HG03135 (cell line): ENCODE results near the gene PPARGC1A.

Source experiments
- ATAC-seq: cut with Tn5 transposase; IDR thresholded peaks from one replicate; pipeline ENCODE4 v1.9.1; 2021; ENCODE audit warnings: mild to moderate bottlenecking, moderate library complexity; ENCODE audit not compliant: unreplicated experiment

The PPARGC1A gene, protein sequence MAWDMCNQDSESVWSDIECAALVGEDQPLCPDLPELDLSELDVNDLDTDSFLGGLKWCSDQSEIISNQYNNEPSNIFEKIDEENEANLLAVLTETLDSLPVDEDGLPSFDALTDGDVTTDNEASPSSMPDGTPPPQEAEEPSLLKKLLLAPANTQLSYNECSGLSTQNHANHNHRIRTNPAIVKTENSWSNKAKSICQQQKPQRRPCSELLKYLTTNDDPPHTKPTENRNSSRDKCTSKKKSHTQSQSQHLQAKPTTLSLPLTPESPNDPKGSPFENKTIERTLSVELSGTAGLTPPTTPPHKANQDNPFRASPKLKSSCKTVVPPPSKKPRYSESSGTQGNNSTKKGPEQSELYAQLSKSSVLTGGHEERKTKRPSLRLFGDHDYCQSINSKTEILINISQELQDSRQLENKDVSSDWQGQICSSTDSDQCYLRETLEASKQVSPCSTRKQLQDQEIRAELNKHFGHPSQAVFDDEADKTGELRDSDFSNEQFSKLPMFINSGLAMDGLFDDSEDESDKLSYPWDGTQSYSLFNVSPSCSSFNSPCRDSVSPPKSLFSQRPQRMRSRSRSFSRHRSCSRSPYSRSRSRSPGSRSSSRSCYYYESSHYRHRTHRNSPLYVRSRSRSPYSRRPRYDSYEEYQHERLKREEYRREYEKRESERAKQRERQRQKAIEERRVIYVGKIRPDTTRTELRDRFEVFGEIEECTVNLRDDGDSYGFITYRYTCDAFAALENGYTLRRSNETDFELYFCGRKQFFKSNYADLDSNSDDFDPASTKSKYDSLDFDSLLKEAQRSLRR

DNA sequence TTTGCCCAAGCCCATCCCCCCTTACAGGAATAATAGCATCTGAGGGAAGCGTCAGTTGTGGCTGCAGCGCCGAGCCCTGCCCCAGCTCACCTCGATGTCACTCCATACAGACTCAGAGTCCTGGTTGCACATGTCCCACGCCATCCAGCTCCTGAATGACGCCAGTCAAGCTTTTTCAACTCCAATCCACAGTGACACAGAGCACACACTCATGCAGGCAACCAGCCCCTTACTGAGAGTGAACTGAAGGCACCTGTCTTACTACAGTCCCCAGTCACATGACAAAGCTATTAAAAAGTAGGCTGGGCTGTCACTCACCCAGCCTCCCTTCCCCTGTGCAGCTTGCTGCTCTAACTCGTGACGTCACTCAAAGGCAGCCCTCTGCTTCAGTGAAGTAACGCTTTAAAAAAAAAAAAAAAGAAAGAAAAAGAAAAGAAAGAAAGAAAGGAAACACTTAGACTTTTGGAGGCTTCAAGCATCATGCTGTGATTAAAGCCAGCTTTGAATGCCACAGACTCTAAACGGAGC is at the start of gene PPARGC1A:
TSS of gene PPARGC1A (minus strand) at position 234 of the 528 bp plus-strand sequence. CDS start at position 144, 90 bp downstream.
- no peak for ATAC-seq

DNA sequence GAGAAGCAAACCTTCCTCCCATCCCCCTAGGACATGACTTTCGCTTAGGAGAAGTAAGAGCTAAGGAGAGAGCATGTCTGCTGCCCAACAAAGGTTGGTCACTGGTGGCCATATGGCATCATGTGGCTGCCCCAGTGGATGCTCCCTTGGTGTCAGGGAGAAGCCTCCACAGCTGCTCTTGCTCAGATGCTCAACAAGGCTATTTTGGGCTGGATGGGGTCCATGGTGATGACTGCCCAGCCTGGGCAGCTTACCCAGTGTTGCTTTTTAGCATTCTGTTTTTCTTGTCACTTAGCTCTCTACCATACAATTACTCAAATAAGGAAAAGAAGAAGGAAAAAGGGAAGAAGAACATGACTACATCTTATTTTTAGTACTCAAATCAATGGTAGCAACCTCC is 48.9 kb upstream of the PPARGC1A start:
- ATAC-seq = no peak

DNA sequence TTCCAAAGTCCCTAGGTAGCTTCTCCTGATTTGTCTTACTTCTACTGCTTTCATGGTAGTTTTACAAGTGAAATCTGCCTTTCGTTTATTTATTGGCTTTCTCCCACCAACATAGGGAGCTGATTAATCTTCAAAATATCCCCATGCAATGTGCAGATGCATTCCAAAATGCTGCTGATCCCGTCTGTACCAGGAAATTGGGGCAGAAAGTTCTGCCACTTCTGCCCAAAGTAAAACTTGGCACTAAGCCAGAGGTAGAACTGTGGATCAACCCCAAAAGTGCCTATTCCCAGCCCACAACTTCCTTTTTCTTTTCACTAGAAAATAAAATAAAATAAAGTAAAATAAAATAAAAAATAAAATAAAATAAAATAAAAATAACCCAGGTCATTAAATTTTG is 47.3 kb upstream of the PPARGC1A start:
- no peak for ATAC-seq

DNA sequence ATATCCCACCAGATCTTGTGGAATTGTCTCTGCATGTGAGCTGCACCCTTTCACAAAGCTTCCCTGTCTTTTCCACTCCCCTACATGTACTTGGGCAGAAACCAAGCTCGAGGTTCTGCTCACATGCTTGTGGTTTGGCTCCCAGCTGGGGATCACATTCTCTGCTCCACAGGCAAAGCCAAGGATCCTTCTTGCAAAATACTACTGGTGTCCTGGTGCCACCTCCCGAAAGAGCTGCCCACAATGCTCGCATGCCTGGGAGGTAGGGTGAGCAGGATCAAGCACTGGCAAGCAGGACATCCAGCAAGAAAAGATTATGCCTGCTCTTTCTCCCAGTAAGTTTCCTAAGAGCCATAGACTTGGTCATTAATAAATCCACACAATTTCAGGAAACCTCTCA is 45.1 kb upstream of the PPARGC1A start:
- no peak for ATAC-seq

DNA sequence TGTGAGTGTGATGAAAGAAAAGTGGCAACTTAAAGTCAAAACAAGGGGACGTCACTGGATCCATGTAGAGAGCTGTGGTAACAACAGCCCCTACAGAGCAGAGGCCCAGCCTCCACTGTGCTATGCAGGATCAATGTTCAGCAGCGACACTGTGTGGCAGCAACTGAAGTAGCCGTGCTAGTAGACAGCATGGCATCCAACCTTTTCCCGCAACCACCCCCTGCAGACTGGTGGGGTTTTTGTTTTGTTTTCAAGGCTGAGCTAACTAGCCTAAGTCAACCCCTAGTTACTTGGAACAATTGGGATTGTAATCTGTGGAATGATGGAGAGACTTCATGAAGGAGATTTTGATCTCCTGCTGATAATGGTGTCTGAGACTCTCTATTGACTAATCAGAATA is 44.4 kb upstream of the PPARGC1A start:
- ATAC-seq = no peak

DNA sequence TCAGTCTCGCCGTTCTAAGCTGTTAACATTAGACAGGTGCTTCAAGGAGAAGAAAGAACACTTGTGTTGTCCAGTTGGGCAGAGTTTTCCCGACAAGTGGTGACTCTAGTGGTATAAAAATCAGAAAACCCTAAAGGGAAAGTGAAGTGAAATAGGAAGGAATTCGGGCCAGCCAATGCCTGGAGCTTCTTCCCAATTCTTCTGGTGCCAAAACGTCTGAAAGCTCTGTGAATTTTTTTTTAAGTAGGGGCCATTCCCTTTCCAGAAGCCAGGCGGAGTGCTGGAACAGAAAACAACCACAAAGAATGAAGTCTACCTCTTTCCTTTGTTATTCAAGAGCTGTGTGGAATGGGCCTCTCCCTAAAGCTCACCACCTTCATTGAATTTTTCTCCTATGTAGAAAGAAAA is 43.1 kb upstream of the PPARGC1A start:
- no peak for ATAC-seq

DNA sequence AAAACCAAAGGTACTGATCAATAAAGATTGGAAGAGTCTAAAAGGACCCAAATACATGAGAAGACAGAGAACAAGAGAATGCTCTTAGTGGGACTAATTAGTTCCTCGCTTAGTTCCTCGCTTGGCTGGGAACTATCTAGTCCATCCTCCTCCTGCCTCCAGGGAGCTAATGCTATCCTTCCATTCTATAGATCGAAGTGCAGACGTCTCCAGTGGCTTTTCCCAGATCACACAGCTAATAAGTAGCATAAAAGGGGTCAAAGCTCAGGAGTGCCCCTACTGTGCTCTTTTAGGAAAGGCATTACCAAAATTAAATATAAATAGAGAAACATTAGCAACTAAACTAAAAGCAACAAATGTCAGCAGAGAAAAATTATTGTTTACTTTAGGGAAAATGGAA is 42.3 kb upstream of the PPARGC1A start:
- no peak for ATAC-seq

DNA sequence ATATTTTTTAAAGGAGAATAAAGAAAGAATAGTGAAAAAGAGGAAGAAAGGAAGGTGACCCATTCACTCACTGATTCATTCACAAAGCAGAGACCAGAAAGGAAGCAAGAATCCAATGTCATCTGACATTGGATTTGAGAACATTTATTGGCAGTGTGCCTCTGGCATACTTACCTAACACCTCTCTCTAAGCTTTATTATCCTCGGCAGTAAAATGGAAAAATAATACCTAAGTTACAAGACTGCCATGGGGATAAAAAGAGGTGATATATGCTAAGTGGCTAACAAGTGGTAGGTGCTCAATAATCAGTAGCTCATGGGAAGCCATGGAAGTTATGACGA is 41.6 kb upstream of the PPARGC1A start:
- ATAC-seq = no peak

DNA sequence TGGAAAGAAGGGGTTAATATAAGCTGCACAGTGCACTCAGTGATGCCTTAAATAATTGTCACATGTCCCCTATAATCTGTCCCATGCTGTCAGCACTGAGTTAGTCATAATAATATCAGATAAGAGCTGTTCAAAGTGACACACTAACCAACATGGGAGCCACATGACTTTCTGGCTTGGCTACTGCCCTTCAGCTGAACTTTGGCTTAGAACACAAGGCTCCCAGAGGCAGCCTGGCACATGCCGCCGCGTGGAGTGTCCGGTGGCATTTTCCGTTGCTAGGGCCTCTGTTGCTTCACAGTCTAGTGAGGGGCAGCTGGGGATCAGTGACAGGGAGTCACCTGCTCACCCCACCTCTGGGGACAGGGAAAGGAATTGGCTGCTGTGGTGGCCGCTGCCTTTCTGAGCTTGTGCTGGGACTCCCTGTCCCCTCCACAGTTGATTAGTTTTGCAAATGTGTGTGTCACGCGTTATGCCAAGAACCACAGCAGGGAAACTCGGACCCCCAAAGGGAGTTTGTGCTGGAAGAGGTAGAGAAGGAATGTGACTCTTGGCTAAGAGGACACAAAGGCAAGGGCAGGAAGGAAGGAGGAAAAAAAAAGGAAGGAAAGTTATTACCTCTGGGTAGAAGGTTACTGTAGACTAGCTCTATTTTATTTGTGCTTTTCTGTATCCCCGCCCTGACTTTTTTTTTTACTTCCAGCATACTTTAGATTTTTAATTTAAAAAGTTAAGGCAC is 41.1 kb upstream of the PPARGC1A start:
- no peak for ATAC-seq

DNA sequence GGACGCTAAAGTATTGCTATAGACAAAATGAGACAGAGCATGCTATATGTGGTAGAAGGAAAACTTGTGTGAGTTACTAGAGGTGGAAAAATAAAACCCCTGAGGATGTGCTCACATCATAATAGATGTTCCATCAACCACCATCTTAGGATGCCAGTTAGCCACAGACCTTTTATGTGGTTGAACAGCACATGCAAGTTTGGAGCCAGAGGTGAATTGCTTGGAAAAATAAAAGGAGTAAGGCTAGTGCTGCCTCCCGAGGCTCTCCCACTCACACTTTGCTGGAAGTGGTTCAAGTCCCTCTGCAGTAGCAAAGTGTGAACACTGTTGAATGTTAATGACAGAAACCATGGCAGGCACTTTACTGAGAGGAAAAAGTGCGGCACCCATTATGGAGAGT is 39.4 kb upstream of the PPARGC1A start:
- ATAC-seq = no peak

DNA sequence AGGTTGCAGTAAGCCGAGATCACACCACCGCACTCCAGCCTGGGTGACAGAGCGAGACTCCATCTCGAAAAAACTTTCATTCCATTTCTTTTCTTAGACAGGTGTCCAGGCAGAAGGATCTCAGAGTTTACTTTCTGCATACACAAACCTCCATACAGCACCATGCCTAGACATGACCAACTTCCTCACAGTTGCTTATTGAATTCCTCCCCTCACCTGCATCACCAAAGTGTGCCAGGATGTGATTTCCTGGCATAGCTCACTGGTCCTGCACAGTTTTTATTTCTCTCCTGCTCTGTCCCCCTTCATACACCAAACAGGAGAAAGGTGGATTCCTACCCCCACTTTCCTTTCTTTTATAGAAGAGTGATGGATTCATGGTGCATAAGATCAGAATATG is 34.7 kb upstream of the PPARGC1A start:
- no peak for ATAC-seq

DNA sequence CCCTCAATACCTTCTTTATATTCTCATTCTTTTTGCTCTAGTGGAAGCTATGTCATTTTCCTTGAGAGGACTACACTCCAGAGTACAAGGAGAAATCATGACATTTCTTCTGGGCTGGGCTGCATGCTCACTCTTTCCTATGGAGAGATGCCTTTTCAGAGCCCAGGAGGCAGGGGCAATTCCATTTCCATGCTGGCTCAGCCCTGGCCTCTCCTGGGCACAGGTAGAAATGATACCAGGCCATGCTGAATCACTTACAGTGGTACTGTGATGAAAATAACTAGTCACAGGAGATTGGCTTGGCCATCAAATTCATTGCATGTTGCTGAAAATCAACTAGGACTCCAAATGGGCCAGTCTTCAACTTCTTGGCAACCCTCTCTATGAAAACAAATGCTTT is 34.0 kb upstream of the PPARGC1A start:
- ATAC-seq = no peak

DNA sequence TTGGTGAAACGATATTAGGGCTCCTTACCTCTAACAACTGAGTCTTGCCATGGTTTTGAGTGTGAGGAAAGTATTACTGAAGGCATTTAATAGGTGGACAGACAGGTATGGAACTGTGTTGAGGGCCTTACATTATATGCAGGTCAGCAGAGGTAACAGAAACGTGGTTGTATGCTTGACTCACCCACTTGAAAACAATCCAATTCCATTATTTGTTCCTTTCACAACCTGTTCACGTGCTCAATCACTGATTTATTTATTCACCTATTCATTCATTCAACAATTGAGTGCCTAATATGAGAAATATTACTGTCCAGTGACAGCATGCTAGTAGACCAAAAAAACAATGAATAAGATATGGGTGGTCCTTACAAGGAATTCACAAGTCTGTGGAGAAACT is 33.3 kb upstream of the PPARGC1A start:
- no peak for ATAC-seq

DNA sequence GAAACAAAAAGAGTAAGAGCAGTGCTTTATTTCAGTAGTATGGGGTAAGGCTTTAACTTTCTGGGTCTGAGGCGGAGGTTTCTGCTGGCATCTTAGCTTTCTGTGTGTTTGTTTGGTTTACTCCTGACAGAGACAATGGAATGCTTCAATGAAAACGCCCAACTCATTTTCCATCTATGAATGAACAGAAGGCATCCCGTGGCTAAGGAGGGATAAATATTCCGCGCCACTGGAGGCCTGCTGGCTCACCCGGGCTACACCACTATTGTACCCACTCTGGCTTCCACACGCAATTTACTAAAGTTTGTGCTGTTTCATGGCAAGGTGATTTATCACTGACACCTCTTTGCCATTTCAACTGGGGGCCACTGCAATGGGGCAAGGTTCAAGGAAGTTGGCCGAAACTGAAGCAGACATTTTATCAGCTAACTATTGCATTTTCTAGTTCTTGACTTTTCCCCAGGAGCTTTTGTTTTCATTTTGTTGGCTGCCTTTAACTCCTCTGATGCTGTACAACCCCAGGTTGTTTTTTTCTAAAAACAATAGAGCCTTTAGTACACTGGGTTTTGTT is 32.8 kb upstream of the PPARGC1A start:
- ATAC-seq = no peak

DNA sequence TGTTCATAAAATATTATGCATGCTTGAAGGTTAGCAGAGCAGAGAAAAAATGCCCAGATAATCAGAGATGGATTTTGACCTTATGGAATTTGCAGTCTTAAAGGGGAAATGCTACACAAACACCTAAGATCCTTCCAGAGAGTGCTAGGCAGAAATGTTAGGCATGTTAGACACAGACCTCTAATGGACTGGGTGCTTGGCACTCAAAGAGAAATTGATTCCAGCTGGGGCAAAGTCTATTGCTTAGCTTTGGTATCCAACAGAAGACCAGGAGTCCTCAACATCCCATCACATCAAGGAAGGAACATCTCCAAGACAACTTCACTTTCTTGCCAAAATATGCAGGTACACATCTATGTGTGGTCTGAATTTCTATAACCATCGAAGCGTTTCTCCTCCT is 32.2 kb upstream of the PPARGC1A start:
- ATAC-seq = no peak

DNA sequence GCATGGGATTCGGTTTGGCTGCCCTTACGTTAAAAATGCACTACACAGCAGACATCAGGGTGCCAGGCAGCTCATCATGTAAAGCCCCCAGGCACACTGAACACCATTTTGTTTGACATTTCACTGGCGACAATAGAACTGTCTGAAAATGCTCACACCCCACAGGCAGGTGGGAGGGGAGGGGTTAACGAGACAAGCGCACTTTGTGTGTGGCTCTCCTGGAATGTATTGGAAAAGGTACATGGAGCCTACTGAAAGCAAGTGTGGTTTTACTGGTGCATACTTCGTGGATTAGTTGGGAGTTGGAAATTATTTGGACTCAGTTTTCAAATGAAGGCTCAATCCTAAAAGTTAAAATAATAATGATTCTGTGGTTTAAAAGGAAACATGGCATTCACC is 31.6 kb upstream of the PPARGC1A start:
- no peak for ATAC-seq

DNA sequence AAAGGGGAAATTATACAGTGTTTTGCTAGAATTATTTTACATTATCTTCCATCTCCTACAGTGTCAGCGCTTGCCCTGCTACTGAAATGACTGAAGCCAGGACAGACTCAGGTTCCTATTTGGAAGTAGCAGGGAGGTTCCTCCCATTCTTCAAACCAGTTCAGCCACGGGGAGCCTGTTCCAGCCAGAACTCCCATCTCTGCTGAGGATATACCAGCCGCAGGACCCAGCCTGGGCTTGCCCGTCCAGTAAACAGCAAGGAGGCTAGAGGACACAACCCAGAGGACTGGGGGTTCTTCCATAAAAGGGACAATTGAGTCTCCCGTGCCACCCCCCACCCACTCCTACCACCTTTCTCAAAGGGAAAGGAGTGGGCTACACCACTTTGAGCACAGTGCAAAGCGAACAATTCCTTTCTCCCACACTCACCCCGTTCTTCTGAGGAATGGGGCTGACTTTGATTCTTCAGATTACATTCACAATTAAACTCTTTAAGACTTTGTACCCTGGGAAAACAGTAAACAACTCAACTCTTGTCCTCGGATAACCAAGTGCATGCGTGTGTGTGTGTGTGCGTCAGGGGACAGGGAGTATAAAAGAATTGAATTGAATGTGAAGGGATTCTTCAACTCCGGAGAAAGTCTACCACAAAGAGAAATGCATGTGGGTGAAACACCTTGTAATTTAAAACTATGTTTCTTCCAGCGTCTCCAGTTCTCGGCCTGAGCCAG is 31.0 kb upstream of the PPARGC1A start:
- ATAC-seq = no peak

DNA sequence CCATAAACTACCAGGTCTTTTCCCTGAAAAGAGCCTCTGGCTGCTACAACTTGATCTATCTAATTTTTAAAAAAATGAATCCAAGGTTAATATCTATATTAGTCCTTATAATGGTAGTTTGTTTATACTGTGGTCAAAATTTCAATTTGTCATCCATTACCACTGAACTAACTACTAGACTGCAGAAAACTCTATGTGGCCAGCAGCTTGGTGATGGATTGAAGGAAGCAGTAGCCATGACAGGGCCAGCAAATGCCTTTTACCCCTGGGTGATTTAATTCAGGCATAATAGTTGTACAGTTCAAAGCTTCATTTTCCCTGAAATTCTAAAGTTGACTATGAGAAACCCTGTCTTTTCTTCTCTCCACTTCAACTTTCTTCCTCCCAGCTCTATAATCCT is 30.4 kb upstream of the PPARGC1A start:
- no peak for ATAC-seq

DNA sequence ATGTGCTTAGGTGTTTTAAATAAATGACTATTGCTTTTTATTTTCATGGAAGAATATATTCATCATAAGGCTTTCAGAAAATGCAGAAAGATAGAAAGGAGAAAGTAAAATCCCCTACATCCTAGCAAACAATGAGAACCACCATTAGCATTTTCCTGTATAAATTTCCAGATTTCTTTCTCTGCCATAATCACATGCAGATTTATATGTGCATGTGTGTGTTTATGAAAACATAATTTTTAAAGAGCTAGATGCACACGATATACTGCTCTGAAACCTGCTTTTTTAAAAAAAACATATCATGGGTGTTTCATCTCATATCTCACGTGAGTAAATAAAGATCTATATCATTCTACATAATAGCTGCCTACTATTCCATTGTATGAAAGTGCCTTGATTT is 26.4 kb upstream of the PPARGC1A start:
- ATAC-seq = no peak

DNA sequence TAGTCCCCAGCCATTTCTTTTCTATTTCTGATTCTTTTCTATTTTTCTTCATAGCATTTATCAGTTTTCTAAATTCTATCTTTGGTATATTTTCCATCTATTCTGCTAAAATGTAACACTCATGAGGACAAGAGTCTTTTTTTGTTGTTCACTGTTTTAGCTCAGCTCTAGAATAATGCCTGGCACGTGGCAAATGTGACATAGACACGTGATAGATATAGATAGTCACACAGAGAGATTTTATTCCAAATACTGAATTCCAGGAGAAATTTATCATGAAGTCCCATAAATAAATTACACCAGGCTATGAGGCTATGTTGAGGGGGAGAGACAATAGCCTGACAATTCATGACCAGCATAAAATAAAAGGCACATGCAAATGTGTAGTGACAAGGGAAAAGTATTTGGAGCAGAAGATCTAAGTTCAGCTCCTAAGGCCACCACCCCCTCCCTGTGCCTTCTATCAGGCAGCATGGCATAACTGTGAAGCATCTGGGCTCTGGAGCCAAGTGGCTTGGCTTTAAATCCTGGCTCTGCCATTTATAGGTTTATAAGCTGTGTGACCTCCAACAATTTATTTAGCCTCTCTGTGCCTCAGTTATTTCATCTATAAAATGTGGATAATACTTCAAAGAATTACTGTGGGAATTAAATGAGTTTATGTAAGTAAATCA is 25.7 kb upstream of the PPARGC1A start:
- ATAC-seq = no peak
